Left renal cortex interstitium (tissue), 4 donors: ENCODE measurements around the gene THSD7B. TPM values are rescaled to one million over a fixed set of nuclear protein-coding genes. Genes with fewer than 3 reads are reported as not detected.

Experiments
- DNase-seq, 4 donors: peaks; one replicate each; pipeline ENCODE4 v3.0.0-alpha.2; 2013; ENCODE audit warnings: low read depth in 4 of 4, low spot score in 2 of 4, missing footprints in 1 of 4
- polyA plus RNA-seq, 4 donors: library from polyadenylated mRNA; unstranded; fragments of 120-200 nt; gene quantifications; one replicate each; pipeline ENCODE4 v1.2.1, GENCODE V29; 2013; ENCODE audit not compliant: insufficient read length in 4 of 4

The THSD7B gene
- polyA plus RNA-seq, 4 donors: 2.9 to 5.4 (median 4.3) TPM

GRCh38 chr2:137133225-137133624 is 367.9 kb downstream of the THSD7B start:
- no peak for DNase-seq

- DNase-seq: no peak
These were observed 372.9 kb downstream of the THSD7B start for GRCh38 chr2:137138263-137138662.

GRCh38 chr2:137151731-137152130 is 386.4 kb downstream of the THSD7B start:
- DNase-seq: no peak

GRCh38 chr2:137154946-137155345 is 389.6 kb downstream of the THSD7B start:
- DNase-seq: no peak

- no peak for DNase-seq
These were observed 390.2 kb downstream of the THSD7B start for GRCh38 chr2:137155356-137156104.

- no peak for DNase-seq
These were observed 391.0 kb downstream of the THSD7B start for GRCh38 chr2:137156221-137156844.

- DNase-seq: no peak
These were observed 392.5 kb downstream of the THSD7B start for GRCh38 chr2:137157851-137158250.

- DNase-seq: no peak
These were observed 395.9 kb downstream of the THSD7B start for GRCh38 chr2:137161250-137161649.

GRCh38 chr2:137165968-137166367 is 400.6 kb downstream of the THSD7B start:
- DNase-seq: no peak

- no peak for DNase-seq
These were observed 402.3 kb downstream of the THSD7B start for GRCh38 chr2:137167651-137168050.

- no peak for DNase-seq
These were observed 403.2 kb downstream of the THSD7B start for GRCh38 chr2:137168552-137168951.

- DNase-seq: no peak
These were observed 406.8 kb downstream of the THSD7B start for GRCh38 chr2:137172162-137172561.

- DNase-seq: no peak
These were observed 408.1 kb downstream of the THSD7B start for GRCh38 chr2:137173463-137173862.

- no peak for DNase-seq
These were observed 409.9 kb downstream of the THSD7B start for GRCh38 chr2:137175246-137175645.

- DNase-seq: no peak
These were observed 413.6 kb downstream of the THSD7B start for GRCh38 chr2:137178951-137179377.

- DNase-seq: no peak
These were observed 414.2 kb downstream of the THSD7B start for GRCh38 chr2:137179542-137179941.

GRCh38 chr2:137180012-137180411 is 414.7 kb downstream of the THSD7B start:
- no peak for DNase-seq

- no peak for DNase-seq
These were observed 416.0 kb downstream of the THSD7B start for GRCh38 chr2:137181370-137181769.

GRCh38 chr2:137182071-137182470 is 416.7 kb downstream of the THSD7B start:
- DNase-seq: no peak

- no peak for DNase-seq
These were observed 418.0 kb downstream of the THSD7B start for GRCh38 chr2:137183206-137183898.

GRCh38 chr2:137185378-137186078 is 420.2 kb downstream of the THSD7B start:
- DNase-seq: no peak
